ENCODE measurements around the gene TCL1A. TPM values are rescaled to one million over a fixed set of nuclear protein-coding genes. Genes with fewer than 3 reads are reported as not detected.
A peak's percentile ranks its signal among the peaks of the same experiment; 100 is the strongest.
"Not testable (repeated sequence)": the region's sequence is repeated elsewhere in the genome, so short reads cannot be mapped to it uniquely, and the experiment has no call there.

Gene TCL1A
- not detected in 2 replicates for total RNA-seq

DNA sequence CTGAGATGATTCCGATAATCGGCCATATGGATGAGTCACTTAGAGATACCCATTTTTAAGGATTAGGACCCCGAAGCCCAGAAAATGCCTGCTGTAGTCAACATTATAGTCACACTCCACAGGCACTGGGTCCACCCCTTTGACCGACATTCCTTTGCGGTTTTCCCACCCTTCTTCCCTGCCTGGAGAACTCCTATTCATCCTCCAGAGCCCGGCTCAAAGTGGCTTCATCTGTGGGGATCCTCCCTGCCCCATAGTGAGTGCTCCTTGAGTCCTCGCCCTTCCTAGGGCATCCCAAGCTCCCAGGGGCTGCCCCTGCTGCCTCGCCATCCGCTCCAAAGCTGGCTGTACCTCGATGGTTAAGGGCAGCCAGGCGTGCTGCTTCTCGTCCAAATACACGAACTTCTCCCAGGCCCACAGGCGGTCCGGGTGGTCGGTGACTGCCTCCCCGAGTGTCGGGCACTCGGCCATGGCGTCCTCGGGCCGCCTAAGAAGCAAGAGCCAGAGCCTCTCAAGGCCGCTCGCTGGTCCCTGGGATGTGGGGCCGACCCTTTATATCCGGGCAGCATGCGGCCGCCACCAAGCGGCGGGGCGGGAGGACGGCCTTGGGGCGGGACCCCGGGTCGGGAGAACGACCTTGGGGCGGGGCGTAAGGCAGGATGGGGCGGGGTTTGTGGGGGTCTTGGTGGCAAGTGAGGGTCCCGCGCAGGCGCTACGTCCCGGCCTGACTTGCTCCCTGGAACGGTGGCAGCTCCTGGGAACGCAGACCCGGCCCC lies at the start of gene TCL1A:
TSS of gene TCL1A (minus strand) at position 530 of the 776 bp plus-strand sequence. CDS start at position 471, 59 bp downstream.
- no peak for DNase-seq

GRCh38 chr14:95763032-95763431 lies 49.1 kb upstream of the TCL1A start:
- DNase-seq: not testable (repeated sequence)

DNA sequence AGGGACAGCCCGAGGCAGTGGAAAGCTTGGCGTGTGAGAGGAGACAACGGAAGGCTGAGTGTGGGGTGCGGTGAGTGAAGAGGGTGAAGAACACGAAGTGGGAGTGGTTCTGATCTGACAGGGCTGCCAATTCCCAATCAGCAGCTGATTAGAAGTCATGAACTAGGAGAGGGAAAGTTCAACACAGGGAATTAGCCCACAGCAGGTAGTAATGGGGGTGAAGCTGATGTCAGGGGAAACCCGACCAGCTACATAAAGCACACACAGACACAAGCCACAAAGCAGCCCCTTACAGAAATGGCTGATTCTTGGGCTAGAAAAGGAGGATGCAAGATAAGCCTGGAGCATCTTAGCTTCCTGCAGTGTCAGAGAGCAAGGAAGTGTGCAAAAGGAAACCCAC lies 47.5 kb upstream of the TCL1A start:
- no peak for DNase-seq

DNA sequence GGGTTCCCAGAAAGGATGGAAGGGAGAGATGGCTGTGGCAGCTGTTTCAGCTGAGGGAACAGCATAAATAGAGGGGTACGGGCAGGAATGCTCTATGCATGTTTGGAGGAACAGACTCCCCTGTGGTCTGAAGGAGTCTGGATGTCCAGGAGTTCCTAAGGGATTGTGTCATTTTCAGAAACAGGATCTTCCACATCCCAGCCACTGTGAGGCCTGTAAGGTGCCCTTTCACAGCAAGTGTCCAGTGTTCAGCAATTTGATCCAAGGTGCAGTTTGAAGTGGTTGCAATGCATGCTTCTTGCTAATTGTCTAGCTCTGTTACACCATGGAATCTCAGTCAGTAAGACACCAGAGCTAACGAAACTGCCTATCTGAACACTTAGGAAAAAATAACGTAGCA lies 46.7 kb upstream of the TCL1A start:
- DNase-seq: no peak

DNA sequence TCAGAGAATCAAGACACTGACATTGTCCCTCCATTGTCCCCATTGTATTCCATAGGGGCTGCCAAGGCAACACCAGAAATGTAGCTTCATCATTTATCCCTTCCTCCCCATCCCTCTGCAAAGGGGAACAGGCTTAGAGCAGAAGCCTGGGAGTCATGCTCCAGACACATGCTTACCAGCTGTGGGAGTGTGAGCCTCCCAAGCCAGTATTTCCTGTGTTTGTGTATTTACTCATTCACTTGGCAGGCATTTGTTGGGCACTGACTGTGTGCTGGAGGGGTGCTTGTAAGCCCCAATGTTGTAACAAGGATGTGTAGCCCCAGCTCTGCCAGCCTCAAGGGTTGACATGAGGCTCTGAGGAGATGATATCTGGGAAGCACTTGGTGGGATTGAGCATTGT lies 46.0 kb upstream of the TCL1A start:
- DNase-seq: no peak

DNA sequence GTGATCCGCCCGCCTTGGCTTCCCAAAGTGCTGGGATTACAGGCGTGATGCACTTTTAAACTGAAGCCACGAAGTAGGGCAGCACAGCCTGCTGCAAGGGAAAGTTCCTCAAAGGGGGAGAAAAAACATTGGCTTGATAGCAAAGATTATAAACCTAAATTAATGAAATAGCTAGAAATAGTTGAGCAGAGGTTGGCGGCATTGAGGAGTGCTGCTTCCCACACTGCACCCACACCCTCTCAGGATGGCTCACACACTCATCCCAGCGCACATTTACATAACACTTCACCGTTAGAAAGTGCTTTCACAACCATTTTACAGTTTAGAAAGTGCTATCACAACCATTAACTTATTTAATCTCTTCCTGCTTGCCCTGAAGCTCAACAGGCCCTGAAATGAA lies 44.4 kb upstream of the TCL1A start:
- no peak for DNase-seq

DNA sequence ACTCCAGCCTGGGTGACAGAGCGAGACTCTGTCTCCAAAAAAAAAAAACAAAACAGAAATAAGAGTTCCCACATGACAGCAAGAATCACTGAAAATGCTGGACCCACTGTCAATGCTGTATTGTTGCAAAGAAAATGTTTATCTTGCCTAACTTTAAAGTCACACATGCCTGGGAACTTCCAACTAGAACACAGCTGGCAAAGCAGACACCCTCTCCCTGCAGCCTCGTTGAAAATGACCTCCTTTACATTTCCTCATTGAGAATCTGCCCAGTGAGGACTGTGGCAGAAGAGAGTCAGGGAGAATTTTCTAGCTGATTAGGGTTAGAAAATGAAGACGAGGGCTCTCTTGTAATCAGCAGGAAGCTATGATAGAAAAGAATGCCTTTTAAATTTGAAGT lies 42.8 kb upstream of the TCL1A start:
- DNase-seq: no peak

DNA sequence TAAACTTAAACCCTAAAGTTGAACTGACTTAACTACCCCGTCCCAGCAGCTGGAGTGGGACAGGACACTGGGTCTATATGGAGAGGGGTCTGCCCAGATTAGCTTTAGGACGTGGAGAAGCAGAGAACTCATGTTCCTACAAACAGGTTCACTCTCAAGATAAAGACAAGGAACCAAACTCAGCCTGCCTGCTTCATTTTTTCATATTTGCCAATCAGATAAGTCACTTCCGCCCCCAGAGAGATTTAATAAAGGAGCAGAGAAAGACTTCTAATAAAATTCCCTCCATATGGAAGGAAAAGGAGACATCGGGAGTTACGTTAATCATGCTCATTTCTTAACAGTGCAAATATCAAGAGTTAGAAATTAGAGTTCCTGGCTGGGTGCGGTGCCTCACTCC lies 42.2 kb upstream of the TCL1A start:
- no peak for DNase-seq

GRCh38 chr14:95741781-95742180 lies 27.9 kb upstream of the TCL1A start:
- DNase-seq: no peak

- DNase-seq: no peak
These were observed 27.1 kb upstream of the TCL1A start for GRCh38 chr14:95741038-95741490.

DNA sequence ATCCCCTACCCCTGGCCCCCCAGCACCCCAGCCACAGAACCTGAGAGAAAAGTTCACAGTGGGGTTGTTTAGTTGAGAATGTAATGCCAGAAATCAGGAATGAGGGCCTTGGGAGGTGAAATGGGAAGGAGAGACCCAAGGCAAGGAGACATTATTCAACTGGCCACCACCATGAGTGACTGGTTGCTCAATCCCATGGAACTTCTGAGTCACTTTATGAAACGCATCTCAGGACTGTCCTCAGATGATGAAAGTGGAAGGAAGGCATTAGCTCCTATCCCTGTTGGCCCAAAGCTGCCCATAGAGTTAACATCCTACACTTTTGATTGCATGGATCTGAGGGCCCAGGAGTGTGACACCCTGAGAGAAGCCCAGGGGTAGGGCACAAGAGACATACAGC lies 25.4 kb upstream of the TCL1A start:
- DNase-seq: no peak

DNA sequence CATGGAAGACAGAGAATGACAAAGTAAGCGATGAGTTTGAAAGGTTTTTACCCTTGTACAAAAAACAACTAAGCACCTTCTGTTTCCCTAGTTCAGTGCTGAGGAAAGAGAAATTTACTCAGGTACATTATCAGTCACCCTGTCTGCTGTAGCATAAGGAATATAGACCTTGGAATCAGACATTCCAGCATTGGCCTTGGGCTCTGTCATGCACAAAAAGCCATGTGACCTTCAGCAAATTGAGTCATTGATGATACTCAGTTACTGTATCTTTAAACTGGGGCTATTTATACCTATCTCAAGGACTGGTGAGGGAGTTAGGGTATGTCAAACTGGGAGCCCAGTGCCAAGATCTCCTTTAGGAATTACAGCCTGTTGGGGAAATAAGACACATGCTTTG lies 19.3 kb upstream of the TCL1A start:
- DNase-seq: no peak

- no peak for DNase-seq
These were observed 16.2 kb upstream of the TCL1A start for GRCh38 chr14:95730126-95730525.

GRCh38 chr14:95729402-95730028 lies 15.6 kb upstream of the TCL1A start:
- DNase-seq: not testable (repeated sequence)

DNA sequence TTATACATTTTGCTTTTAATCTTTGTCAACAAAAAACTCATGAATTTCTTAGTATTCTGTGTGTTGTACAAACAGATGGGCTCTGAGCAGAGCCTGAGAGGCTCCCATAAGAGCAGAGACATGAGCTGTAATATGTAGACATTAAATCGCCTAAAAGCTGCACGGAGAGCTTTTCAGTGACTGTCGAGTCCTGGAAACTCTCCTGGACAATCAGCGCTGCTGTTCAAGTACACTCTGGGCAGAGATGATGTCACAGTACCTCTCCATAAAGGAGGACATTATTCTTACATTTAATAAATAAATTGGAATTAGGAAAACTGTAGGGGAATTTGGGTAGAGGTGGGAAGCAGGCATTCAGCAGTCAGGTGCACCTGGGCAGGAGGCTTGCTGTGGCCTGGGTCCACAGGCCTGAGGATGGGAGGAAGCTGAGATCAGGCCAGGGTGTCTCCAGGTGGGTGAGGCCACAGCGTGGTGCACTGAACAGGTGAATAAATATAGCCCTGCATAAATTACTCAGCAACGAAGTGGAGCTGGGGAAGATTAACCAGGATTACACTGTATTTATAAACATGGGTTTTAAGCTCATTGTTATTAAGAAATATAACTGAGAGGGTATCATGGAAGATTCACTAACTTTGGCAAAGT lies 13.3 kb upstream of the TCL1A start:
- no peak for DNase-seq

DNA sequence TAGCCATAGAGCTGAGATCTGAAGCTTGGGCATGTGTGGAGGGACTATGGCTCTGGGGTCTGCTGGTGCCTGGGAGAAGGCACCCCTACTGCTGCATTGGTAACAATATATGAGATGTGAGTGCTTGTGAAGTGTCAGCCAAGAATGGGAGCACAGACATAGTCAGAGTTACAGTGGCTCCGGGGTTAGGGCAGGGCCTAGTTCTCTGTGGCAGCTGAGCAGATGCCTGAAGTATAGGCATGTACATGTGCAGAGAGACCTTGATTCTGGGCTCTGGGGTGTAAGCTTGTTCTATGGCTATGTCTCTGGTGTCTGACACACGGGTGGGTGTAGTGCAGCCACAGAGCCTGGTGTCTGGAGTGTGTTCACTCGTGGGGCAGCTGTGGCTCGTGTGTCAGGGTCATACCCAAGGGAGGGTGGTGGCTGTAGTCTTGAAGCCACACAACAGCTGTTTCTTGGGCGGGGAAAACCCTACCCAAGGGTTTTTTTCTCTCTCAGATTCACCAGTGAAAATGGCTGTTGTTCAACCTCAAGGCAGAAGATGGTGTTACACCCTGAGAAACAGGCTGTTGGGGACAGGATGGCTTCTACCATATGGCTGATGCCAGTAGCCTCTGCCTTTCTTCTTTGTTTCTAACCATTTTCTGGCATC lies 11.9 kb upstream of the TCL1A start:
- DNase-seq: no peak

GRCh38 chr14:95722525-95723190 lies 8.7 kb upstream of the TCL1A start:
- peak; percentile 2 for DNase-seq

DNA sequence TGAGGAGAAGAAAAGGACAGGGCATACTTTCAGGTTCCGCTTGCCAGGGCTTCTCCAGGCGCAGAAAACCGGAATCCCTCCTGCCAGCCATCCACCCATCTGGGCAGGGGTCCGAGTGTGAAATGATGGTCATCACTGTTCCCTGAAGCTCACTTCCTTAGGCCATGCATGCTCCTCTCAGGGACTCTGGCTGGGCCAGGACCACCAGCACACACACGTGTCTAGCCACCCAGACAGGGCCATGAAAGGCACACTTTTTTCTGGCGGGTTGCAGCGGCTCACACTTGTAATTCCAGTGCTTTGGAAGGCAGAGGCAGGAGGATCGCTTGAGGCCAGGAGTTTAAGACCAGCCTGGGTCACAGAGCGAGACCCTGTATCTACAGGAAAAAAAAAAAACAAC lies 1.5 kb downstream of the TCL1A start:
- no peak for DNase-seq

- DNase-seq: no peak
These were observed 2.3 kb downstream of the TCL1A start for GRCh38 chr14:95711476-95712176.

GRCh38 chr14:95710106-95710505 lies 3.8 kb downstream of the TCL1A start:
- DNase-seq: no peak

DNA sequence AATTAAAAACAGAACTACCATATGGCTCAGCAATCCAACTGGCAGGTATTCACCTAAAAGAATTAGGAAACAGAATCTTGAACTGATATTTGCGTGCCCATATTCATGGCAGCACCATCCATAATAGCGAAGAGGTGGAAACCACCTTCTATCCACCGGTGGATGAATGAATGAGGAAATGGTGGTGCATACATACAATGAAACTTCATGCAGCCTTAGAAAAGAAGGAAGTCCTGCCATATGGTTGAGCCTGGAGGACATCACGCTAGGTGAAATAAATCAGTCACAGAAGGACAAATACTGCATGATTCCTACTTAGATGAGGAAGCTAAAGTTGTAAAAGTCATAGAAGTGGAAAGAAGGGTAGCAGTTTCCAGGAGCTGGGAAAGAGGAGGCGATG lies 6.6 kb downstream of the TCL1A start:
- DNase-seq: no peak

DNA sequence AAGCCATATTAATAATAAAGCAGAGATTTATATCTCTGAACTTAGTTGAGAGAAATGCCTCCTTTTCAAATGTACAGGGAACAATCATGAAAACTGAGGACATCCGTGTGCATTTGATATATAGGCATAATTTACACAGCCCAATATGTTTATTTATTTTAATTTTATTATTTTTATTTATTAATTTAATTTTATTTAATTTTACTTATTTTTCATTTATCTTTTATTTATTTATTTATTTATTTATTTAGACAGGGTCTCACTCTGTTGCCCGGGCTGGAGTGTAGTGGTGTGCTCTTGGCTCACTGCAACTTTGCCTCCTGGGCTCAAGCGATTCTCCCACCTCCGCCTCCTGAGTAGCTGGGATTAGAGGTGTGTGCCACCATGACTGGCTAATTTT lies 8.4 kb downstream of the TCL1A start:
- DNase-seq: no peak

All from dermis blood vessel endothelial cell (primary cell).